Lower leg skin (tissue), 3 donors: ENCODE results near the gene OCIAD1.

Source experiments
- CTCF ChIP-seq, 3 donors: fragments of 450-650 bp; IDR thresholded peaks; one replicate each; pipeline ENCODE4 v1.5.1; 2016; ENCODE audit warnings: antibody characterized with exemption in 3 of 3, mild to moderate bottlenecking in 3 of 3, moderate library complexity in 2 of 3
- POLR2A ChIP-seq, 2 donors: fragments of 450-650 bp; IDR thresholded peaks; one replicate each; pipeline ENCODE4 v1.6.1; 2016 to 2017; ENCODE audit warnings: antibody characterized with exemption in 2 of 2, mild to moderate bottlenecking in 1 of 2, moderate library complexity in 1 of 2

DNA sequence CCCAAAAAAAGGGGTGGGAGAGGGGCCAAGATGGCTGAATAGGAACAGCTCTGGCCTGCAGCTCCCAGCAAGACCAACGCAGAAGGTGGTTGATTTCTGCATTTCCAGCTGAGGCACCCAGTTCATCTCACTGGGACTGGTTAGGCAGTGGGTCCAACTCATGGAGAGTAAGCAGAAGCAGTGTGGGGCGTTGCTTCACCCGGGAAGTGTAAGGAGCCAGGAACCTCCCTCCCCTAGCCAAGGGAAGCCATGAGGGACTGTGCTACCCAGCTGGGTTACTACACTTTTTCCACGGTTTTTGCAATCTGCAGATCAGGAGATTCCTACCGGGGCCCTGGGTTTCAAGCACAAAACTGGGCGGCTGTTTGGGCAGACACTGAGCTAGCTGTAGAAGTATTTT is 13.9 kb upstream of the OCIAD1 start:
- TF ChIP-seq CTCF (IDR thresholded peaks at IDR 0.05) (no peak), POLR2A (IDR thresholded peaks at IDR 0.05) (no peak)
